Breast epithelium (tissue), 4 donors: ENCODE measurements around the gene WWC1. TPM values are rescaled to one million over a fixed set of nuclear protein-coding genes. Genes with fewer than 3 reads are reported as not detected.

Experiments
- DNase-seq, 2 donors: peaks; one replicate each; pipeline ENCODE4 v3.0.0-alpha.2; 2019; ENCODE audit warnings: low spot score in 2 of 2
- H3K27ac ChIP-seq, 2 donors: fragments of 200-600 bp; sonication (generic) in 1 of 2; one replicate each; pipeline ENCODE4 v1.5.1; 2016 to 2019; ENCODE audit warnings: mild to moderate bottlenecking in 1 of 2
- H3K27me3 ChIP-seq, 2 donors: fragments of 200-600 bp; sonication (generic) in 1 of 2; one replicate each; pipeline versions ENCODE4 v1.5.1 to v1.6.0; 2017 to 2019; ENCODE audit warnings: control low read depth in 1 of 2, mild to moderate bottlenecking in 1 of 2
- H3K36me3 ChIP-seq: fragments of 200-600 bp; one replicate; pipeline ENCODE4 v1.5.1; 2019
- H3K4me1 ChIP-seq, 2 donors: fragments of 200-600 bp; sonication (generic); one replicate each; pipeline ENCODE4 v1.5.1; 2016 to 2019; ENCODE audit warnings: control low read depth in 1 of 2
- H3K4me3 ChIP-seq, 3 donors: fragments of 200-600 bp; sonication (generic); 1 replicate in 2 of 3; 2 replicates in 1 of 3; pipeline ENCODE4 v1.5.1; 2016 to 2019; ENCODE audit warnings: mild to moderate bottlenecking in 3 of 3, moderate library complexity in 2 of 3
- H3K9me3 ChIP-seq, 2 donors: fragments of 200-600 bp; sonication (generic) in 1 of 2; one replicate each; pipeline ENCODE4 v1.5.1; 2016 to 2019; ENCODE audit warnings: control low read depth in 1 of 2
- CTCF ChIP-seq, 3 donors: fragments of 450-650 bp; IDR thresholded peaks; one replicate each; pipeline ENCODE4 v1.5.1; 2016 to 2017; ENCODE audit warnings: antibody characterized with exemption in 3 of 3, mild to moderate bottlenecking in 3 of 3, moderate library complexity in 3 of 3
- POLR2A ChIP-seq: fragments of 450-650 bp; IDR thresholded peaks from one replicate; pipeline ENCODE4 v1.6.1; 2016; ENCODE audit warnings: antibody characterized with exemption, mild to moderate bottlenecking, moderate library complexity
- POLR2AphosphoS5 ChIP-seq, 3 donors: sonication (generic); formaldehyde crosslinking; IDR thresholded peaks; one replicate each; pipeline ENCODE4 v1.6.1; 2017; ENCODE audit warnings: antibody characterized with exemption in 3 of 3
- intact Hi-C: fragments of 100-400 bp; cut with DNase I; formaldehyde crosslinking; loops from one replicate; pipeline ENCODE4 v1.15.1; 2023; ENCODE audit warnings: low total_unique reads
- total RNA-seq, 3 donors: library from RNA; depleted of rRNA; stranded (reverse); fragments of >200 nt; gene quantifications; one replicate each; pipeline ENCODE4 v1.1.0, GENCODE V29; 2016

WWC1 gene
- total RNA-seq, 3 donors from 2014 or later, result 0.96 to 59.9 (median 59.6) TPM

- DNase-seq, result no peak
- Histone ChIP-seq H3K27ac (peak overlapping the region; percentile 36 to 52), H3K36me3 (no peaks in the 10 kb centered on the region), H3K4me1 (no peaks in the 10 kb centered on the region), H3K9me3 (no peaks in the 10 kb centered on the region), H3K4me3 (no peak overlapping the region), H3K27me3 (no peaks in the 10 kb centered on the region)
- no peak for TF ChIP-seq POLR2A
- no peak for TF ChIP-seq CTCF (IDR thresholded peaks at IDR 0.05)
- no peak for TF ChIP-seq POLR2AphosphoS5 (IDR thresholded peaks at IDR 0.05)
- intact Hi-C loops, result no loop called here
Observed at GRCh38 chr5:168348084-168348414, 56.6 kb downstream of the WWC1 start.

- Histone ChIP-seq H3K4me1 (peaks cover 0 to 5% of the 10 kb centered on the region in 2 donors), H3K4me3 (no peak overlapping the region), H3K36me3 (no peaks in the 10 kb centered on the region), H3K9me3 (no peaks in the 10 kb centered on the region), H3K27me3 (no peaks in the 10 kb centered on the region), H3K27ac (no peak overlapping the region)
- no peak for DNase-seq
- intact Hi-C loops, result loop anchor here (10.0 kb wide), 1 partner anchor 56 kb away; the partner anchor contains the start of gene WWC1
- TF ChIP-seq POLR2A (no peak), CTCF (IDR thresholded peaks at IDR 0.05) (no peak)
Observed at GRCh38 chr5:168350315-168350714, 58.9 kb downstream of the WWC1 start.

GRCh38 chr5:168353216-168353957, 61.9 kb downstream of the WWC1 start:
- intact Hi-C loops, result loop anchor here (10.0 kb wide), 1 partner anchor 59 kb away; the partner anchor contains the start of gene WWC1
- H3K9me3 ChIP-seq, result no peaks in the 10 kb centered on the region
- DNase-seq, result peak; percentile 86 to 90

GRCh38 chr5:168354397-168354796, 63.0 kb downstream of the WWC1 start:
- Histone ChIP-seq H3K27ac (peak overlapping the region; percentile 84 to 85), H3K9me3 (no peaks in the 10 kb centered on the region), H3K27me3 (no peaks in the 10 kb centered on the region), H3K4me3 (no peak overlapping the region), H3K36me3 (no peaks in the 10 kb centered on the region), H3K4me1 (peaks cover 0 to 5% of the 10 kb centered on the region in 2 donors)
- no peak for DNase-seq
- intact Hi-C loops, result loop anchor here (10.0 kb wide), 1 partner anchor 60 kb away; the partner anchor contains the start of gene WWC1
- TF ChIP-seq POLR2AphosphoS5 (IDR thresholded peaks at IDR 0.05) (no peak), POLR2A (no peak), CTCF (IDR thresholded peaks at IDR 0.05) (no peak)

More at GRCh38 chr5:168353216-168353957, 61.9 kb downstream of the WWC1 start:
- Histone ChIP-seq H3K36me3 (no peaks in the 10 kb centered on the region), H3K27me3 (no peaks in the 10 kb centered on the region), H3K4me3 (no peak overlapping the region), H3K4me1 (peaks cover 0 to 5% of the 10 kb centered on the region in 2 donors), H3K27ac (peak overlapping the region; percentile 84 to 85)
- peak; percentile 24 to 33 (median 31) for TF ChIP-seq POLR2AphosphoS5 (IDR thresholded peaks at IDR 0.05)
- peak in 1 of 3 donors; percentile 19 for TF ChIP-seq CTCF (IDR thresholded peaks at IDR 0.05)
- TF ChIP-seq POLR2A, result no peak

- no peaks in the 10 kb centered on the region for H3K27me3 ChIP-seq
- peak overlapping the region; percentile 8 to 42 for H3K27ac ChIP-seq
- peaks cover 0 to 5% of the 10 kb centered on the region in 2 donors for H3K4me1 ChIP-seq
- H3K4me3 ChIP-seq, result no peak overlapping the region
- no peaks in the 10 kb centered on the region for H3K36me3 ChIP-seq
- H3K9me3 ChIP-seq, result no peaks in the 10 kb centered on the region
- no peak for DNase-seq
- intact Hi-C loops, result loop anchor here (10.0 kb wide), 1 partner anchor 61 kb away; the partner anchor contains the start of gene WWC1
- no peak for TF ChIP-seq POLR2AphosphoS5 (IDR thresholded peaks at IDR 0.05)
- TF ChIP-seq POLR2A, result no peak
- no peak for TF ChIP-seq CTCF (IDR thresholded peaks at IDR 0.05)
Observed at GRCh38 chr5:168356171-168356570, 64.7 kb downstream of the WWC1 start.
